Measurements from ENCODE around the gene SLC9A3. TPM values are rescaled to one million over a fixed set of nuclear protein-coding genes. Genes with fewer than 3 reads are reported as not detected.
A peak's percentile ranks its signal among the peaks of the same experiment; 100 is the strongest.

SLC9A3 gene
- total RNA-seq, 6 donors from 2014 or later = 1.0 to 4.1 (median 1.9) TPM

GRCh38 chr5:565782-566440 is 41.7 kb upstream of the SLC9A3 start:
- DNase-seq (peak in 1 of 2 donors; percentile 66), ATAC-seq (ENCODE audit: low FRiP score in 2 of 2) (peak in 1 of 2 donors; percentile 39)
- no peaks in the 10 kb centered on the region for H3K36me3 ChIP-seq
- no peaks in the 10 kb centered on the region for H3K9me3 ChIP-seq
- peaks cover 0 to 10% (median 2%) of the 10 kb centered on the region in 4 donors for H3K27me3 ChIP-seq
- H3K4me3 ChIP-seq = no peak overlapping the region
- 43 to 52% methylated on average over 12 to 19 of the region's 20 CpGs for WGBS, 2 donors
- TF ChIP-seq EP300 (IDR thresholded peaks at IDR 0.05) (no peak), POLR2A (IDR thresholded peaks at IDR 0.05) (no peak), POLR2AphosphoS5 (IDR thresholded peaks at IDR 0.05) (no peak), CTCF (IDR thresholded peaks at IDR 0.05) (no peak)
- peaks cover 0 to 5% (median 0%) of the 10 kb centered on the region in 4 donors for H3K4me1 ChIP-seq
- no peak overlapping the region for H3K27ac ChIP-seq

GRCh38 chr5:561408-561807 is 37.2 kb upstream of the SLC9A3 start:
- WGBS, 2 donors = 52 to 85% methylated on average over 4 to 12 of the region's 21 CpGs
- H3K4me3 ChIP-seq = no peak overlapping the region
- ATAC-seq (ENCODE audit: low FRiP score in 2 of 2) (no peak), DNase-seq (peak in 1 of 2 donors; percentile 72)
- H3K4me1 ChIP-seq = peaks cover 0 to 5% (median 0%) of the 10 kb centered on the region in 4 donors
- H3K27me3 ChIP-seq = peaks cover 0 to 5% (median 0%) of the 10 kb centered on the region in 4 donors
- no peak for TF ChIP-seq CTCF (IDR thresholded peaks at IDR 0.05)
- no peak for TF ChIP-seq POLR2A (IDR thresholded peaks at IDR 0.05)
- TF ChIP-seq EP300 (IDR thresholded peaks at IDR 0.05) = no peak
- no peak for TF ChIP-seq POLR2AphosphoS5 (IDR thresholded peaks at IDR 0.05)
- H3K9me3 ChIP-seq = no peaks in the 10 kb centered on the region
- no peaks in the 10 kb centered on the region for H3K36me3 ChIP-seq
- H3K27ac ChIP-seq = no peak overlapping the region

GRCh38 chr5:560792-561166 is 36.5 kb upstream of the SLC9A3 start:
- peaks cover 0 to 3% (median 0%) of the 10 kb centered on the region in 4 donors for H3K4me1 ChIP-seq
- peaks cover 0 to 4% (median 0%) of the 10 kb centered on the region in 4 donors for H3K27me3 ChIP-seq
- H3K4me3 ChIP-seq = no peak overlapping the region
- ATAC-seq (ENCODE audit: low FRiP score in 2 of 2) (no peak), DNase-seq (peak in 1 of 2 donors; percentile 68)
- 73 to 81% methylated on average over 11 to 12 of the region's 12 CpGs for WGBS, 2 donors
- no peaks in the 10 kb centered on the region for H3K9me3 ChIP-seq
- no peak overlapping the region for H3K27ac ChIP-seq
- no peaks in the 10 kb centered on the region for H3K36me3 ChIP-seq
- TF ChIP-seq POLR2AphosphoS5 (IDR thresholded peaks at IDR 0.05) = no peak
- no peak for TF ChIP-seq POLR2A (IDR thresholded peaks at IDR 0.05)
- no peak for TF ChIP-seq CTCF (IDR thresholded peaks at IDR 0.05)
- TF ChIP-seq EP300 (IDR thresholded peaks at IDR 0.05) = no peak

- no peak overlapping the region for H3K27ac ChIP-seq
- no peak overlapping the region for H3K4me3 ChIP-seq
- DNase-seq (peak in 1 of 2 donors; percentile 79), ATAC-seq (ENCODE audit: low FRiP score in 2 of 2) (no peak)
- 75 to 83% methylated on average over 31 to 32 of the region's 32 CpGs for WGBS, 2 donors
- no peaks in the 10 kb centered on the region for H3K9me3 ChIP-seq
- TF ChIP-seq CTCF (IDR thresholded peaks at IDR 0.05) (no peak), EP300 (IDR thresholded peaks at IDR 0.05) (no peak)
- H3K27me3 ChIP-seq = peaks cover 0 to 2% (median 0%) of the 10 kb centered on the region in 4 donors
- no peaks in the 10 kb centered on the region for H3K36me3 ChIP-seq
- no peaks in the 10 kb centered on the region for H3K4me1 ChIP-seq
Measured at GRCh38 chr5:558871-559503, 34.7 kb upstream of the SLC9A3 start.
